Measurements from ENCODE around the gene SMIM41. TPM values are rescaled to one million over a fixed set of nuclear protein-coding genes. Genes with fewer than 3 reads are reported as not detected.

Gene SMIM41
- total RNA-seq, 6 experiments from 2014 or later = not detected

DNA sequence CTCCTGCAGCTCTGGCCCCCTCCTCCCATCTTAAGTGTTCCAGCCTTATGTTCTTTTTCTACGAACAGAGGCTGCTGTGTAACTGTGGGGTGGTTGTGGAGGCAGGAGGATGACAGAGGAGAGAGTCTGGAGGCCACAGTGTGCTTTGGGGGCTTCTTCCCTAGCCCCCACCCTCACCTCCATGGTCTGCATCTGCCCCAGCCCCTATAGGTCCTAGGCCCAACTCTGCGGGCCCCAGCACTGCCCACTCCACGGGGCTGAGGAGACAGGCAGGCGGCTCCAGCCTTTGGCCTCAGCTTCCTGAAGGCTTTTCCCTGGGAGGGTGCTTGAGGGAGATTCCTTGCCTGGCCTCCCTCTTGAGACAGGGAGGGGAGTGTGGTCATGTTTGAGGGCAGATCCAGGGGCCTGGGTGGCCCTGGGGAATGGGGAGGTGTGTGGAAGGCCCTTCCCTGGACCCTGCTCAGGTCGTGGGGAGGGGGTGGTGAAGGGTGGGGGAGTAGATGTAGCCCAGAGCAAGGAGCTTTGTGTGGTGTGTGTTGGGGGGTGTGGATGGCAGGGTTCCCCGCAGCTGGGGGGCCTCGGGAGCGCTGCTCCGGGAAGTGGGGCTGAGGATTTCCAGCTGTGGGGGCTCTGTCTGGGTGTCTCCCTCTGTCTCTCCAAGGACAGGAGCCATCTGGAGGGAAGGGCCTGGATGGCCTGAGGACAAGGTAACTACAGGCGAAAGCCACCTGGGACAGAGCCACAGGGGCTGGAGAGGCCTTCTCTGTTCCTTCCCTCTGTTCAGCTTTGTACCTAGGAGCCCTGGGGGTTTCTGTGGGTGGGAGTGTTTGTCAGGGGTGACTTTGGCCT is 1.1 kb downstream of the SMIM41 start:
- H3K27ac Mint-ChIP-seq = no peak overlapping the region; the same call in 1 of the 2 replicates
- H3K27me3 Mint-ChIP-seq (ENCODE audit: insufficient read depth) = peaks cover 4% of the 10 kb centered on the region
- peaks cover 42% of the 10 kb centered on the region for H3K4me1 Mint-ChIP-seq (ENCODE audit: low read depth)
- H3K36me3 Mint-ChIP-seq (ENCODE audit: low read depth) = peaks cover 8% of the 10 kb centered on the region
- H3K9me3 Mint-ChIP-seq = no peaks in the 10 kb centered on the region
- no peak for DNase-seq
- TF ChIP-seq, protein P1, sequence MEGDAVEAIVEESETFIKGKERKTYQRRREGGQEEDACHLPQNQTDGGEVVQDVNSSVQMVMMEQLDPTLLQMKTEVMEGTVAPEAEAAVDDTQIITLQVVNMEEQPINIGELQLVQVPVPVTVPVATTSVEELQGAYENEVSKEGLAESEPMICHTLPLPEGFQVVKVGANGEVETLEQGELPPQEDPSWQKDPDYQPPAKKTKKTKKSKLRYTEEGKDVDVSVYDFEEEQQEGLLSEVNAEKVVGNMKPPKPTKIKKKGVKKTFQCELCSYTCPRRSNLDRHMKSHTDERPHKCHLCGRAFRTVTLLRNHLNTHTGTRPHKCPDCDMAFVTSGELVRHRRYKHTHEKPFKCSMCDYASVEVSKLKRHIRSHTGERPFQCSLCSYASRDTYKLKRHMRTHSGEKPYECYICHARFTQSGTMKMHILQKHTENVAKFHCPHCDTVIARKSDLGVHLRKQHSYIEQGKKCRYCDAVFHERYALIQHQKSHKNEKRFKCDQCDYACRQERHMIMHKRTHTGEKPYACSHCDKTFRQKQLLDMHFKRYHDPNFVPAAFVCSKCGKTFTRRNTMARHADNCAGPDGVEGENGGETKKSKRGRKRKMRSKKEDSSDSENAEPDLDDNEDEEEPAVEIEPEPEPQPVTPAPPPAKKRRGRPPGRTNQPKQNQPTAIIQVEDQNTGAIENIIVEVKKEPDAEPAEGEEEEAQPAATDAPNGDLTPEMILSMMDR (IDR thresholded peaks at IDR 0.05) = no peak
- H3K4me3 Mint-ChIP-seq = no peak overlapping the region

DNA sequence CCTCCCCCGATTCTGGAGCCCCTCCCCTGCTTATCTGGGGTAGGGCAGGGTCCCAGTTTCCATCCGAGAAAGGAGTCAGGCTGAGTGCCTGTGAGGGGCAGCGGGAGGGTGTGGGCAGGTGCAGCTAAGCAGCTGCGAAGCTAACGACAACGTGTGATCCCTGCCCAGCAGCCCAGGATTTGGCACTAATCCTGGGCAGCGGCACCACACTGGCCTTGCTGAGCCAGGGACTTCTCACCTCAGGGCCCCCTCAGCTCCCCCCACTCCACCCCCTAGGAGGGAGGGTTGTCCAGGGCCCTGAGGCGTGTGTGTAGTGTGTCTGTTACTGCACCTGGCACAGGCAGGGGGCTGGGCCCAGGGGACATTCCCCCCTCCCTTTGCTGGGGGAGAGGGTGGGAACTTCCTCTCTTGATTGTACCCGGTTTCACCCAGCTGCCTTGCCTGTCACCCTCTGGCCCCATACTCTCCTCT is 1.8 kb downstream of the SMIM41 start:
- Mint-ChIP-seq H3K4me1 (ENCODE audit: low read depth) (peaks cover 37% of the 10 kb centered on the region), H3K9me3 (no peaks in the 10 kb centered on the region), H3K27me3 (ENCODE audit: insufficient read depth) (peaks cover 4% of the 10 kb centered on the region), H3K4me3 (peak overlapping the region; percentile 67), H3K27ac (peak overlapping the region; percentile 86), H3K36me3 (ENCODE audit: low read depth) (peaks cover 8% of the 10 kb centered on the region)
- TF ChIP-seq, protein P1 (IDR thresholded peaks at IDR 0.05) = no peak
- no peak for DNase-seq

DNA sequence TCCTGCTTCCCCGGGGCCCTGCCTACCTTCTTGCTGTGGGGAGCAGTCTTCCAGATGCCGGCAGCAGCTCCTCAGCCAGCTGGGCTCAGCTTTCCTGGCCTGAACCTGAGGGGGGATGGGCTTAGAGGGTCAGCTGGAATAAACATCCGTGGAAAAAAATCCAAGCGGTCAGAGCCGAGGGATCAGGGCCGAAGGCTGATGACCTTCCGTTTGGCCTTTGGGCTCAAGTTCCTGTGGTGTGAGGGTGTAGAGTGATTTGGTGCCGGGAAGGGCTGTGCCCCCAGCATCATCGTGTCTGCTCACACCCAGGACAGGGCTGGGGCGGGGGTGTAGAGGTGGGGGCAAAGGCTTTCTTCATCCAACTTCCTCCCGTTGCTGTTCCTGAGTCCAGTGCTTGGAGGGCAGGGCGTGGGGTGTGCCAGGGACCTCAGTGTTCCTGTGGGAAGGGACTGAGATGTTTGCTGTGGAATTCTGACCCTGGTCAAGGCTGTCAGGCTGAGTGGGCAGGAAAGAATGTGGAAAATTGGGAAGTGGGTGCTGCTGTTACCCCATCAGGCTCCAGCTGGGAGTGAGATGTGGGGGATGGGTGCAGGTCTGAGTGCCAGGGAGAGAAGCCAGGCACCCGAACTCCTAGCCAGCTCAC is 2.6 kb downstream of the SMIM41 start:
- no peaks in the 10 kb centered on the region for H3K9me3 Mint-ChIP-seq
- H3K27me3 Mint-ChIP-seq (ENCODE audit: insufficient read depth) = peaks cover 8% of the 10 kb centered on the region
- peak overlapping the region; percentile 86 for H3K27ac Mint-ChIP-seq
- peaks cover 8% of the 10 kb centered on the region for H3K36me3 Mint-ChIP-seq (ENCODE audit: low read depth)
- H3K4me3 Mint-ChIP-seq = peak overlapping the region; percentile 67
- no peak for DNase-seq
- TF ChIP-seq, protein P1 (IDR thresholded peaks at IDR 0.05) = no peak
- peaks cover 37% of the 10 kb centered on the region for H3K4me1 Mint-ChIP-seq (ENCODE audit: low read depth)

DNA sequence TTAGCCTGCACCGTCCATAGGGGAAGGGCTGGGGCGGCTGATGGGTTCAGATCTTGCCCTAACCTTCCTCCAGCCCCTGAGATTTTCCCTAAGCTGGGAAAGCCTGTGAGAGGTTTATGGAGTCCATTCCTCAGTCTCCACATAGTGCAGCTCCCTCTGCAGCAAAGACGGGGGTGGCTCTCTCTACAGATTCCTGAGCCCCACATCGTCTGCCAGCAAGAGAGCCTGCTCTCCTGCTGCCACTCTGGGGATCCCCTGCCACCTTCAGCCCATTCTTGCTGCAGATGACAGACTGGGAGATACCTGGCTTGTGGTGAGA is 3.1 kb downstream of the SMIM41 start:
- Mint-ChIP-seq H3K27me3 (ENCODE audit: insufficient read depth) (peaks cover 12% of the 10 kb centered on the region), H3K4me1 (ENCODE audit: low read depth) (peaks cover 36% of the 10 kb centered on the region), H3K9me3 (no peaks in the 10 kb centered on the region), H3K27ac (peak overlapping the region; percentile 86), H3K36me3 (ENCODE audit: low read depth) (peaks cover 6% of the 10 kb centered on the region), H3K4me3 (peak overlapping the region; percentile 67)
- TF ChIP-seq, protein P1 (IDR thresholded peaks at IDR 0.05) = no peak
- no peak for DNase-seq

DNA sequence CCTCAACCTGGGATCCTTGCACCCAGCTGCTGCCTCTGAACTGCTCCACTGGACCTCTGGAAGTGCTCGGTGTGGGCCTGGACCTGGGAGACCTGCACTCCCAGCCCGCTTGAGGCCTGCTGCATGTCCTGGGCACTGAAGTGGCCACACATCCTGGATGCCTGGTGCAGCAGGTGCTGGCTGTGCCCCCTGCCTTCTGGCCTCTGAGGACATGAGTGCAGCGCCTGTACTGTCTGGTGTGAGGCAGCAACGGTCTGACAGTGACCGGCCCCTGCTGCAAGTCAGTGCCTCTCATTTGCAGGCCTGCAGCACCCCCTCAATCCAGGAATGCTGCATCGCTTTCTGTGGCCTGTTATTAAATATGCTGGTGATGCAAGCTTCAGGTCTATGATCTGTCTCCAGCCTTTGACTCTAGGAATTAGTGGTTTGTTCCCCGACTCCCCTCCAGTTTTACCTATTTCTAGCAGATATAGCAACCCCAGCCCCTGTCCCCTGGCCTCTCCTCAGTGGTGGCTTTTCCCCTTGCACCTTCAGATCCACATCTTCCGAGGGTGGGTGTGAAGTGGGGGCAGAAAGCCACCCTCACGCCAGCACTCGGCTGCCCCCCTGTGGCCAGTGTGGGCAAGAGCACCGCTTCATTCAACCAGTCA is 3.6 kb downstream of the SMIM41 start:
- Mint-ChIP-seq H3K4me1 (ENCODE audit: low read depth) (peaks cover 31% of the 10 kb centered on the region), H3K9me3 (no peaks in the 10 kb centered on the region), H3K27ac (peak overlapping the region; percentile 86), H3K4me3 (no peak overlapping the region; the same call in 1 of the 2 replicates), H3K27me3 (ENCODE audit: insufficient read depth) (peaks cover 12% of the 10 kb centered on the region), H3K36me3 (ENCODE audit: low read depth) (peaks cover 2% of the 10 kb centered on the region)
- TF ChIP-seq, protein P1 (IDR thresholded peaks at IDR 0.05) = peak; percentile 99
- peak; percentile 57 for DNase-seq

Data from HFFc6 (cell line).